Parathyroid adenoma (tissue), 2 donors: Measurements from ENCODE around the gene PCDHB16.
"Not testable (repeated sequence)": the region's sequence is repeated elsewhere in the genome, so short reads cannot be mapped to it uniquely, and the experiment has no call there.

Source experiments
- H2AFZ ChIP-seq: fragments of 300-600 bp; sonication (generic); one replicate; pipeline ENCODE4 v1.7.0; 2017; ENCODE audit warnings: antibody characterized with exemption, mild to moderate bottlenecking
- H3K27ac ChIP-seq: fragments of 300-600 bp; sonication (generic); one replicate; pipeline ENCODE4 v1.7.0; 2017
- H3K27me3 ChIP-seq: fragments of 300-600 bp; sonication (generic); one replicate; pipeline ENCODE4 v1.7.0; 2017; ENCODE audit warnings: low read length; ENCODE audit not compliant: control insufficient read depth, insufficient read depth
- H3K36me3 ChIP-seq: fragments of 300-600 bp; sonication (generic); one replicate; pipeline ENCODE4 v1.7.0; 2017; ENCODE audit warnings: low read length; ENCODE audit not compliant: control insufficient read depth, insufficient read depth
- H3K4me1 ChIP-seq: fragments of 300-600 bp; sonication (generic); one replicate; pipeline ENCODE4 v1.7.0; 2017; ENCODE audit warnings: control low read depth
- H3K4me2 ChIP-seq: fragments of 300-600 bp; sonication (generic); one replicate; pipeline ENCODE4 v1.7.0; 2017; ENCODE audit warnings: low read length
- H3K4me3 ChIP-seq: fragments of 300-600 bp; sonication (generic); one replicate; pipeline ENCODE4 v1.7.0; 2017; ENCODE audit warnings: low read depth, low read length
- H3K79me2 ChIP-seq: fragments of 300-600 bp; sonication (generic); one replicate; pipeline ENCODE4 v1.7.0; 2017; ENCODE audit warnings: control low read depth
- H3K9ac ChIP-seq: fragments of 300-600 bp; sonication (generic); one replicate; pipeline ENCODE4 v1.7.0; 2017; ENCODE audit warnings: mild to moderate bottlenecking
- H3K9me3 ChIP-seq: fragments of 300-600 bp; sonication (generic); one replicate; pipeline ENCODE4 v1.7.0; 2017; ENCODE audit warnings: low read length; ENCODE audit not compliant: control insufficient read depth
- TF ChIP-seq, protein P1 (sequence below): fragments of 300-600 bp; sonication (generic); IDR thresholded peaks from one replicate; pipeline ENCODE4 v1.7.0; 2017; ENCODE audit warnings: antibody characterized with exemption, mild to moderate bottlenecking
- donor health status: primary hyperparathyroidism.

Gene PCDHB16

DNA sequence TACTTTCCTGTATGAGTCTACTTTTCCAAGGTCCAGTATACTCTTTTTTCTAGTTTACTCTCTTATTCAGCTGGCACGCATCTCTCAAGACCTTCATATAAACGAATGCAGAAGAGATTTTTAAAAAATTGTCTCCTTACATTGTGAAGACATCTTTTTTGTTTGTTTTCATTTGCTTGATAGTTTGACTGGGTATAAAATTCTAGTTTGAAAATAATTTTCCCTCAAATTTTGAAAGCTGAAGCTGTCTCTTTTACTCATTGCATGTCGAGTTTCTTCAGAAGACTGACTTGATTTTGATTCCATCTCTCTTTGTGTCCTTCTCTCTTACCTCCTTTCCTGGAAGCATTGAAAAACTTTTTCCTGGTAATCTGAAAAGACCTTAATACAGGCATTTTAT is 14.2 kb downstream of the PCDHB16 start:
- Histone ChIP-seq H3K4me1 (no peaks in the 10 kb centered on the region), H3K79me2 (no peaks in the 10 kb centered on the region), H3K27me3 (no peaks in the 10 kb centered on the region), H2AFZ (no peak overlapping the region), H3K36me3 (no peaks in the 10 kb centered on the region), H3K4me2 (no peak overlapping the region), H3K9ac (no peak overlapping the region), H3K27ac (no peak overlapping the region), H3K9me3 (no peaks in the 10 kb centered on the region), H3K4me3 (no peak overlapping the region)
- TF ChIP-seq, protein P1, sequence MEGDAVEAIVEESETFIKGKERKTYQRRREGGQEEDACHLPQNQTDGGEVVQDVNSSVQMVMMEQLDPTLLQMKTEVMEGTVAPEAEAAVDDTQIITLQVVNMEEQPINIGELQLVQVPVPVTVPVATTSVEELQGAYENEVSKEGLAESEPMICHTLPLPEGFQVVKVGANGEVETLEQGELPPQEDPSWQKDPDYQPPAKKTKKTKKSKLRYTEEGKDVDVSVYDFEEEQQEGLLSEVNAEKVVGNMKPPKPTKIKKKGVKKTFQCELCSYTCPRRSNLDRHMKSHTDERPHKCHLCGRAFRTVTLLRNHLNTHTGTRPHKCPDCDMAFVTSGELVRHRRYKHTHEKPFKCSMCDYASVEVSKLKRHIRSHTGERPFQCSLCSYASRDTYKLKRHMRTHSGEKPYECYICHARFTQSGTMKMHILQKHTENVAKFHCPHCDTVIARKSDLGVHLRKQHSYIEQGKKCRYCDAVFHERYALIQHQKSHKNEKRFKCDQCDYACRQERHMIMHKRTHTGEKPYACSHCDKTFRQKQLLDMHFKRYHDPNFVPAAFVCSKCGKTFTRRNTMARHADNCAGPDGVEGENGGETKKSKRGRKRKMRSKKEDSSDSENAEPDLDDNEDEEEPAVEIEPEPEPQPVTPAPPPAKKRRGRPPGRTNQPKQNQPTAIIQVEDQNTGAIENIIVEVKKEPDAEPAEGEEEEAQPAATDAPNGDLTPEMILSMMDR, result no peak

DNA sequence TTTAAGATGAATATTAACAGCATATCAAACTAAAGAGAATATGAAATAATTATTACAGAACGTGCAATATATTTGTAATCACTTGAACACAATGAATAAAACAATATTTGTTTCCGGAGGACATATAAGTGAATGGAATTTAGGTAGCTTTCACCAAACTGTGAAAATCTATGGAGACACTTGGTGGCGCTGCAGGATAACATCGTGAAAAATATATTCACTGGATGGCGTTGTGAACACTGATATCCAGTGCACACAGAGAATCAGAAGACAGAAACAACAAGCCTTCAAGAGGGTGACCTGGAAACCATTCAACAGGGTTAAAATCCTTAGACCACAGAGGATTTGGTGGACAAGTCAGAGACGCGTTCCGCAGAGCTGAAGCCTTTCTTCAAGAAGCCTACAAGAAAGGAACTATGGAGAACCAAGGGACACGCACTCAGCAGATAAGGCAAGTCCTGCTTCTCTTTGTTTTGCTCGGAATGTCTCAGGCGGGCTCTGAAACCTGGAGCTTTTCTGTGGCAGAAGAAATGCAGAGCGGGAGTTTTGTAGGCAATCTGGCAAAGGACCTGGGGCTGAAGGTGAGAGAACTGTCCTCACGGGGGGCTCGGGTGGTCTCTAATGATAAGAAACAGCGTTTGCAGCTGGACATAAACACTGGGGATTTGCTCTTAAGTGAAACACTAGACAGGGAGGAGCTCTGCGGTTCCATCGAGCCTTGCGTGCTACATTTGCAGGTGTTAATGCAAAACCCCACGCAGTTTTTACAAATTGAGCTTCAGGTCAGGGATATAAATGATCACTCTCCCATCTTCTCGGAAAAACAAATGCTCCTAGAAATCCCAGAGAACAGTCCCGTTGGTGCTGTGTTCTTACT is 17.4 kb downstream of the PCDHB16 start, which contains the start of gene PCDHB11:
PCDHB11 (plus strand) TSS at position 269 of the 877 bp plus-strand sequence; CDS start at position 417, 148 bp downstream.
- Histone ChIP-seq H3K27me3 (no peaks in the 10 kb centered on the region), H3K79me2 (no peaks in the 10 kb centered on the region), H3K4me2 (peak within 1 kb of the TSS; percentile 14), H3K9ac (no peak within 1 kb of the TSS), H3K27ac (peak within 1 kb of the TSS; percentile 82), H3K9me3 (no peaks in the 10 kb centered on the region), H3K4me1 (no peaks in the 10 kb centered on the region), H2AFZ (peak within 1 kb of the TSS; percentile 83), H3K36me3 (no peaks in the 10 kb centered on the region), H3K4me3 (peak within 1 kb of the TSS; percentile 59)
- TF ChIP-seq, protein P1, result peak; percentile 47

DNA sequence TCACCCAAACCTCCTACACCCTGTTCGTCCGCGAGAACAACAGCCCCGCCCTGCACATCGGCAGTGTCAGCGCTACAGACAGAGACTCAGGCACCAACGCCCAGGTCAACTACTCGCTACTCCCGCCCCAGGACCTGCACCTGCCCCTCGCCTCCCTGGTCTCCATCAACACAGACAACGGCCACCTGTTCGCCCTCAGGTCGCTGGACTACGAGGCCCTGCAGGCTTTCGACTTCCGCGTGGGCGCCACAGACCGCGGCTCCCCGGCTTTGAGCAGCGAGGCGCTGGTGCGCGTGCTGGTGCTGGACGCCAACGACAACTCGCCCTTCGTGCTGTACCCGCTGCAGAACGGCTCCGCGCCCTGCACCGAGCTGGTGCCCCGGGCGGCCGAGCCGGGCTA is 18.9 kb downstream of the PCDHB16 start:
- H3K36me3 ChIP-seq, H3K9ac ChIP-seq, H3K4me3 ChIP-seq, H3K4me1 ChIP-seq, H3K27me3 ChIP-seq, H3K79me2 ChIP-seq, H2AFZ ChIP-seq, H3K4me2 ChIP-seq, H3K9me3 ChIP-seq, H3K27ac ChIP-seq: not testable (repeated sequence)

DNA sequence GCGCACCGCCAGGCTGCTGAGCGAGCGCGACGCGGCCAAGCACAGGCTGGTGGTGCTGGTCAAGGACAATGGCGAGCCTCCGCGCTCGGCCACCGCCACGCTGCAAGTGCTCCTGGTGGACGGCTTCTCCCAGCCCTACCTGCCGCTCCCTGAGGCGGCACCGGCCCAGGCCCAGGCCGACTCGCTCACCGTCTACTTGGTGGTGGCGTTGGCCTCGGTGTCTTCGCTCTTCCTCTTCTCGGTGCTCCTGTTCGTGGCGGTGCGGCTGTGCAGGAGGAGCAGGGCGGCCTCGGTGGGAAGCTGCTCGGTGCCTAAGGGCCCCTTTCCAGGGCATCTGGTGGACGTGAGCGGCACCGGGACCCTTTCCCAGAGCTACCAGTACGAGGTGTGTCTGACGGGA is 19.5 kb downstream of the PCDHB16 start:
- H3K4me1 ChIP-seq, H2AFZ ChIP-seq, H3K27ac ChIP-seq, H3K4me2 ChIP-seq, H3K27me3 ChIP-seq, H3K36me3 ChIP-seq, H3K79me2 ChIP-seq, H3K9me3 ChIP-seq, H3K9ac ChIP-seq, H3K4me3 ChIP-seq: not testable (repeated sequence)

DNA sequence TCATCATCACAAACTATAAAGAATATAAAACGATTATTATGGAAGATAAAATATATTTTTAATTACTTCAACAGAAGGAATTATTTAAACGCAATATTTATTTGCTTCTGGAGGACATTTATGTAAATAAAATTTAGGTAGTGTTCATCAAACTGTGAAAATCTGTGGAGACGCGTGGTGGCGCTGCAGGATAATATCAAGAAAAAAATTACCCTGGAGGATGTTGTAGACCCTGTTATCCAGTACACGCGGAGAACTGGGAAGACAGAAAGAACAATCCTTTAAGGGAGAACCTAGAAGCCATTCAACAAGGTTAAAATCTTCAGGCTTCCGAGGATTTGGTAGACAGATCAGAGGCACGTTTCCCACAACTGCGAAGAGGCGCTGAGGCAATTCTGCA is 26.3 kb downstream of the PCDHB16 start, which contains the start of gene PCDHB12:
PCDHB12 (plus strand) TSS at position 242 of the 400 bp plus-strand sequence. CDS start 189 bp downstream, outside the sequence.
- no peaks in the 10 kb centered on the region for H3K79me2 ChIP-seq
- no peaks in the 10 kb centered on the region for H3K4me1 ChIP-seq
- H3K27ac ChIP-seq, result no peak within 1 kb of the TSS
- H3K9me3 ChIP-seq, result no peaks in the 10 kb centered on the region
- no peak within 1 kb of the TSS for H3K4me2 ChIP-seq
- H3K9ac ChIP-seq, result no peak within 1 kb of the TSS
- H2AFZ ChIP-seq, result no peak within 1 kb of the TSS
- no peaks in the 10 kb centered on the region for H3K27me3 ChIP-seq
- H3K36me3 ChIP-seq, result no peaks in the 10 kb centered on the region
- TF ChIP-seq, protein P1, result no peak
- H3K4me3 ChIP-seq, result no peak within 1 kb of the TSS

DNA sequence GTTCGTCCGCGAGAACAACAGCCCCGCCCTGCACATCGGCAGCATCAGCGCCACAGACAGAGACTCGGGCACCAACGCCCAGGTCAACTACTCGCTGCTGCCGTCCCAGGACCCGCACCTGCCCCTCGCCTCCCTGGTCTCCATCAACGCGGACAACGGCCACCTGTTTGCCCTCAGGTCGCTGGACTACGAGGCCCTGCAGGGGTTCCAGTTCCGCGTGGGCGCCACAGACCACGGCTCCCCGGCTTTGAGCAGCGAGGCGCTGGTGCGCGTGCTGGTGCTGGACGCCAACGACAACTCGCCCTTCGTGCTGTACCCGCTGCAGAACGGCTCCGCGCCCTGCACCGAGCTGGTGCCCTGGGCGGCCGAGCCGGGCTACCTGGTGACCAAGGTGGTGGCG is 28.1 kb downstream of the PCDHB16 start:
- H3K27ac ChIP-seq, H3K4me3 ChIP-seq, H2AFZ ChIP-seq, H3K79me2 ChIP-seq, H3K9ac ChIP-seq, H3K4me2 ChIP-seq, H3K36me3 ChIP-seq, H3K4me1 ChIP-seq, H3K27me3 ChIP-seq, H3K9me3 ChIP-seq: not testable (repeated sequence)

DNA sequence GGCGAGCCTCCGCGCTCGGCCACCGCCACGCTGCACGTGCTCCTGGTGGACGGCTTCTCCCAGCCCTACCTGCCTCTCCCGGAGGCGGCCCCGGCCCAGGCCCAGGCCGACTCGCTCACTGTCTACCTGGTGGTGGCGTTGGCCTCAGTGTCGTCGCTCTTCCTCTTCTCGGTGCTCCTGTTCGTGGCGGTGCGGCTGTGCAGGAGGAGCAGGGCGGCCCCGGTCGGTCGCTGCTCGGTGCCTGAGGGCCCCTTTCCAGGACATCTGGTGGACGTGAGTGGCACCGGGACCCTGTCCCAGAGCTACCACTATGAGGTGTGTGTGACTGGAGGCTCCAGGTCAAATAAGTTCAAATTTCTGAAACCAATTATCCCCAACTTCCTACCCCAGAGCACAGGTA is 28.7 kb downstream of the PCDHB16 start:
- H3K9me3 ChIP-seq, H3K4me2 ChIP-seq, H3K4me1 ChIP-seq, H3K79me2 ChIP-seq, H3K9ac ChIP-seq, H3K27ac ChIP-seq, H2AFZ ChIP-seq, H3K27me3 ChIP-seq, H3K4me3 ChIP-seq, H3K36me3 ChIP-seq: not testable (repeated sequence)

DNA sequence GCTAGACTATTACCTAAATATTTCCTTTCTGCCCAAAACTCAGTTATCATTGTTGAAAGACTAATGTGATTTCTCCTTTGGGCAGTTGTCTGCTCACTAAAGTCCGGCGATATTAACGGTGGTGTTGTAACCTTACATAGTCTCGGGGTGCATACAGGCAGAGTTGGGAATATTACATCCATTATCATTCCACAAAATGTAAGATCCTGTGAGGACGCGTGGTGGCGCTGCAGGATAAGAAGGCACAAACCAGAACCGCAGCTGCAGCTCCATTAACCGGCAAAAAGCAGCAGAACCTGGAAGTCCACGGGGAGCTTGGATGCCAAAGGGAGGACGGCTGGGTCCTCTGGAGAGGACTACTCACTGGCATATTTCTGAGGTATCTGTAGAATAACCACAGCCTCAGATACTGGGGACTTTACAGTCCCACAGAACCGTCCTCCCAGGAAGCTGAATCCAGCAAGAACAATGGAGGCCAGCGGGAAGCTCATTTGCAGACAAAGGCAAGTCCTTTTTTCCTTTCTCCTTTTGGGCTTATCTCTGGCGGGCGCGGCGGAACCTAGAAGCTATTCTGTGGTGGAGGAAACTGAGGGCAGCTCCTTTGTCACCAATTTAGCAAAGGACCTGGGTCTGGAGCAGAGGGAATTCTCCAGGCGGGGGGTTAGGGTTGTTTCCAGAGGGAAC is 31.6 kb downstream of the PCDHB16 start, which contains the start of gene PCDHB13:
PCDHB13 (plus strand) TSS at position 264 of the 684 bp plus-strand sequence; CDS start at position 469, 205 bp downstream.
- not testable (repeated sequence) for H2AFZ ChIP-seq, H3K4me1 ChIP-seq, H3K27me3 ChIP-seq, H3K36me3 ChIP-seq, H3K9ac ChIP-seq, H3K9me3 ChIP-seq, H3K27ac ChIP-seq, H3K79me2 ChIP-seq
- Histone ChIP-seq H3K4me3 (peak within 1 kb of the TSS; percentile 35), H3K4me2 (peak within 1 kb of the TSS; percentile 9)
